ENCODE results near the gene C1R.

GRCh38 chr12:7059780-7060179, 32.5 kb downstream of the C1R start:
- TF ChIP-seq POLR2AphosphoS5 (IDR thresholded peaks at IDR 0.05; ENCODE audit: low read depth, low read length): no peak
- TF ChIP-seq TAF1 (IDR thresholded peaks at IDR 0.05; ENCODE audit: borderline replicate concordance, insufficient read depth, low read length): no peak
- TF ChIP-seq SIN3A (IDR thresholded peaks at IDR 0.05; ENCODE audit: borderline replicate concordance, insufficient read depth, low read length): no peak
- TF ChIP-seq, protein P1, sequence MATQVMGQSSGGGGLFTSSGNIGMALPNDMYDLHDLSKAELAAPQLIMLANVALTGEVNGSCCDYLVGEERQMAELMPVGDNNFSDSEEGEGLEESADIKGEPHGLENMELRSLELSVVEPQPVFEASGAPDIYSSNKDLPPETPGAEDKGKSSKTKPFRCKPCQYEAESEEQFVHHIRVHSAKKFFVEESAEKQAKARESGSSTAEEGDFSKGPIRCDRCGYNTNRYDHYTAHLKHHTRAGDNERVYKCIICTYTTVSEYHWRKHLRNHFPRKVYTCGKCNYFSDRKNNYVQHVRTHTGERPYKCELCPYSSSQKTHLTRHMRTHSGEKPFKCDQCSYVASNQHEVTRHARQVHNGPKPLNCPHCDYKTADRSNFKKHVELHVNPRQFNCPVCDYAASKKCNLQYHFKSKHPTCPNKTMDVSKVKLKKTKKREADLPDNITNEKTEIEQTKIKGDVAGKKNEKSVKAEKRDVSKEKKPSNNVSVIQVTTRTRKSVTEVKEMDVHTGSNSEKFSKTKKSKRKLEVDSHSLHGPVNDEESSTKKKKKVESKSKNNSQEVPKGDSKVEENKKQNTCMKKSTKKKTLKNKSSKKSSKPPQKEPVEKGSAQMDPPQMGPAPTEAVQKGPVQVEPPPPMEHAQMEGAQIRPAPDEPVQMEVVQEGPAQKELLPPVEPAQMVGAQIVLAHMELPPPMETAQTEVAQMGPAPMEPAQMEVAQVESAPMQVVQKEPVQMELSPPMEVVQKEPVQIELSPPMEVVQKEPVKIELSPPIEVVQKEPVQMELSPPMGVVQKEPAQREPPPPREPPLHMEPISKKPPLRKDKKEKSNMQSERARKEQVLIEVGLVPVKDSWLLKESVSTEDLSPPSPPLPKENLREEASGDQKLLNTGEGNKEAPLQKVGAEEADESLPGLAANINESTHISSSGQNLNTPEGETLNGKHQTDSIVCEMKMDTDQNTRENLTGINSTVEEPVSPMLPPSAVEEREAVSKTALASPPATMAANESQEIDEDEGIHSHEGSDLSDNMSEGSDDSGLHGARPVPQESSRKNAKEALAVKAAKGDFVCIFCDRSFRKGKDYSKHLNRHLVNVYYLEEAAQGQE (IDR thresholded peaks at IDR 0.05; ENCODE audit: insufficient read depth in 1 of 2, low read depth in 2 of 2, low read length in 2 of 2): no peak
- TF ChIP-seq FOXP2 (optimal IDR thresholded peaks at IDR 0.05; ENCODE audit: borderline replicate concordance, extremely low read depth, extremely low read length, insufficient read depth): no peak

Data from PFSK-1 (cell line).